Loucy (cell line): ENCODE measurements around the gene CD28.

ENCODE experiments used
- H2AFZ ChIP-seq: fragments of 200-600 bp; sonication (generic); 2 replicates; pipeline ENCODE4 v1.6.0; 2016; ENCODE audit warnings: antibody characterized with exemption, mild to moderate bottlenecking, low read length, moderate library complexity
- H3F3A ChIP-seq: fragments of 200-600 bp; 2 replicates; pipeline ENCODE4 v1.6.0; 2016; ENCODE audit warnings: antibody characterized with exemption, low read depth, mild to moderate bottlenecking
- H3K27me3 ChIP-seq: fragments of 200-600 bp; sonication (generic); 2 replicates; pipeline ENCODE4 v1.6.1; 2014; ENCODE audit warnings: low read length, mild to moderate bottlenecking; ENCODE audit not compliant: insufficient read depth, poor library complexity, severe bottlenecking
- H3K36me3 ChIP-seq: fragments of 200-600 bp; sonication (generic); 2 replicates; pipeline ENCODE4 v1.6.1; 2016; ENCODE audit warnings: low read length; ENCODE audit not compliant: insufficient read depth
- H3K4me1 ChIP-seq: fragments of 200-600 bp; sonication (generic); 2 replicates; pipeline ENCODE4 v1.5.1; 2014; ENCODE audit warnings: low read length, mild to moderate bottlenecking; ENCODE audit not compliant: insufficient read depth, poor library complexity, severe bottlenecking
- H3K4me2 ChIP-seq: fragments of 200-600 bp; sonication (generic); 2 replicates; pipeline ENCODE4 v1.6.0; 2014; ENCODE audit warnings: antibody characterized with exemption, low read length, low read depth, mild to moderate bottlenecking; ENCODE audit not compliant: poor library complexity, severe bottlenecking
- H3K4me3 ChIP-seq: fragments of 200-600 bp; sonication (generic); 2 replicates; pipeline ENCODE4 v1.5.1; 2014; ENCODE audit warnings: low read length, mild to moderate bottlenecking, mixed read lengths; ENCODE audit not compliant: poor library complexity, severe bottlenecking
- H3K79me2 ChIP-seq: fragments of 200-600 bp; sonication (generic); 2 replicates; pipeline ENCODE4 v1.6.1; 2014; ENCODE audit warnings: low read length; ENCODE audit not compliant: insufficient read depth
- H3K9ac ChIP-seq: fragments of 200-600 bp; sonication (generic); 2 replicates; pipeline ENCODE4 v1.6.0; 2014; ENCODE audit warnings: mild to moderate bottlenecking, low read depth, low read length, moderate library complexity; ENCODE audit not compliant: poor library complexity, severe bottlenecking
- H3K9me2 ChIP-seq: fragments of 200-600 bp; sonication (generic); replicated peaks from 2 replicates; pipeline ENCODE4 v1.6.1; 2016; ENCODE audit warnings: low read depth, low read length, mixed read lengths
- H3K9me3 ChIP-seq: fragments of 200-600 bp; sonication (generic); 2 replicates; pipeline ENCODE4 v1.6.1; 2014; ENCODE audit warnings: mild to moderate bottlenecking, antibody characterized with exemption, low read length, low read depth; ENCODE audit not compliant: insufficient read depth
- H4K20me1 ChIP-seq: fragments of 200-600 bp; sonication (generic); 2 replicates; pipeline ENCODE4 v1.6.0; 2014; ENCODE audit warnings: antibody characterized with exemption, low read length, mild to moderate bottlenecking; ENCODE audit not compliant: insufficient read depth, poor library complexity, severe bottlenecking
- EZH2phosphoT487 ChIP-seq: fragments of 200-600 bp; IDR thresholded peaks from 2 replicates; pipeline ENCODE4 v1.6.1; 2018; ENCODE audit warnings: antibody characterized with exemption, mild to moderate bottlenecking, moderate library complexity, borderline replicate concordance
- TF ChIP-seq, protein P1 (sequence below): fragments of 200-600 bp; sonication (generic); conservative IDR thresholded peaks from 2 replicates; pipeline ENCODE4 v1.5.1; 2014; ENCODE audit warnings: mild to moderate bottlenecking, antibody characterized with exemption, low read length

CD28 gene

DNA sequence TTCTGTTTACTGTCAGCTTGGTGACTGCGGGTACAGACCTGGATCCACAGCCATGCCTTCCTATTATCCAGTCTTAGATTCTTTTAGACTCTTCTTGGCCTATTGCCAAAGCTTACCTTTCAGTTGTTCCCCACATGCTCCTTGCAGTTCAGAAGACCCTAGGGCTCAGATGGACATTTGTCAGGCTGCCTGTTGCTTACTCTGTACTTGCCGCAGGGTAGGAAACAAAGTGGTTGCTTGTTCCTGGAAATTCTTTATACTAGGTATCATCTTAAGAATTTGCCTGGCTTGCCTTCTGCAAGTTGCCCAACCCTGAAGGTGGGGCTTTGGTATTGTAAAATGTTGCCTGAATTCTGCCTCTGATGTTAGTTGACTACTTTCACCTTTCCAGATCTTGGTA, 24.4 kb downstream of the CD28 start:
- TF ChIP-seq, protein P1, sequence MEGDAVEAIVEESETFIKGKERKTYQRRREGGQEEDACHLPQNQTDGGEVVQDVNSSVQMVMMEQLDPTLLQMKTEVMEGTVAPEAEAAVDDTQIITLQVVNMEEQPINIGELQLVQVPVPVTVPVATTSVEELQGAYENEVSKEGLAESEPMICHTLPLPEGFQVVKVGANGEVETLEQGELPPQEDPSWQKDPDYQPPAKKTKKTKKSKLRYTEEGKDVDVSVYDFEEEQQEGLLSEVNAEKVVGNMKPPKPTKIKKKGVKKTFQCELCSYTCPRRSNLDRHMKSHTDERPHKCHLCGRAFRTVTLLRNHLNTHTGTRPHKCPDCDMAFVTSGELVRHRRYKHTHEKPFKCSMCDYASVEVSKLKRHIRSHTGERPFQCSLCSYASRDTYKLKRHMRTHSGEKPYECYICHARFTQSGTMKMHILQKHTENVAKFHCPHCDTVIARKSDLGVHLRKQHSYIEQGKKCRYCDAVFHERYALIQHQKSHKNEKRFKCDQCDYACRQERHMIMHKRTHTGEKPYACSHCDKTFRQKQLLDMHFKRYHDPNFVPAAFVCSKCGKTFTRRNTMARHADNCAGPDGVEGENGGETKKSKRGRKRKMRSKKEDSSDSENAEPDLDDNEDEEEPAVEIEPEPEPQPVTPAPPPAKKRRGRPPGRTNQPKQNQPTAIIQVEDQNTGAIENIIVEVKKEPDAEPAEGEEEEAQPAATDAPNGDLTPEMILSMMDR, result no peak
- no peak for TF ChIP-seq EZH2phosphoT487
- no peak overlapping the region for H3K4me3 ChIP-seq
- no peaks in the 10 kb centered on the region; the same call in 1 of the 2 replicates for H3K9me2 ChIP-seq
- H4K20me1 ChIP-seq, result no peaks in the 10 kb centered on the region
- no peaks in the 10 kb centered on the region for H3K9me3 ChIP-seq
- no peak overlapping the region for H3K4me2 ChIP-seq
- H3K36me3 ChIP-seq, result 0 out of 2 replicates have a peak, but pooled peaks cover 8% of the 10 kb centered on the region
- no peaks in the 10 kb centered on the region for H3K27me3 ChIP-seq
- H3K79me2 ChIP-seq, result no peaks in the 10 kb centered on the region
- no peak overlapping the region for H2AFZ ChIP-seq
- peaks cover 23% of the 10 kb centered on the region for H3K4me1 ChIP-seq
- no peaks in the 10 kb centered on the region for H3F3A ChIP-seq
- H3K9ac ChIP-seq, result no peak overlapping the region

DNA sequence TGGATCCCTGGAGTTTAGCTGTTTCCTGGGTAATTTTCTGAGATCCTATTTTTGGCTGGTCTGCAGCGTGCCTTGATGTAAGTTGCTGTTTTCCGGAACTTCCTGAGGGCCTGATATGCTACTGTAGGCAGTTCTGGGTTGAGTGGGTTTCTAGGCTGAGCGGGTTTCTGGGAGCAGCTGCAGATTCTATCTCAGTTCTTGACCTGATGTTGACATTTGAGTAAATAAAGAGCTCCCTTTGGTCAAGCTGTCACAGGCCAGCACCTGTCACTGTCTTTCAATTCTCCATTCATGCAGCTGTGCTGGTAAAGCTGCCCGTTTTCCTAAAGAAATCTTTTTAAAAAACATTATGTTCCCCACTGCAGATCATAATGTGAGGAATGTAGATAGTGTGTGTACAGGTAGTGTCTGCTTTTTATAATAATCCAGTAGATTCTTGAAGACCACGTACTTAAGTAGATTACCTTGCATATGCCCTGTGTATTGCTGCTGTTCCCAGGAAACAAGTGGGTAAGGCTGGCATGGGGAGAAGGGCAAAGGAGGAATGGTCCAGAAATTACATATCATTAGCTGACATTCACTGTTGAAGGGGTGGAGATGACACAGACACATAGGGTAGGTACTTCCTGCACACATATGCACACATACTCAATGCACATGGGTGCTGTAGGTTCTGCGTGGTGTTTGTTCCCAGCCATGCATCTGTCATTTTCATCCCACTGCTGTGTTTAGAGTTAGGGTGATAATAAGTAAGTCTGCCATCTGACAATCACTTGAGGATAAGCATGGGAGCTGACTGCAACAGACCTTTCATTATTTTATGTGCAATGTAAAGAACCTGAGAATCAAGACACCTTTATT, 25.9 kb downstream of the CD28 start:
- no peak overlapping the region for H3K4me2 ChIP-seq
- TF ChIP-seq, protein P1, result no peak
- TF ChIP-seq EZH2phosphoT487, result no peak
- 0 out of 2 replicates have a peak, but pooled peaks cover 8% of the 10 kb centered on the region for H3K36me3 ChIP-seq

DNA sequence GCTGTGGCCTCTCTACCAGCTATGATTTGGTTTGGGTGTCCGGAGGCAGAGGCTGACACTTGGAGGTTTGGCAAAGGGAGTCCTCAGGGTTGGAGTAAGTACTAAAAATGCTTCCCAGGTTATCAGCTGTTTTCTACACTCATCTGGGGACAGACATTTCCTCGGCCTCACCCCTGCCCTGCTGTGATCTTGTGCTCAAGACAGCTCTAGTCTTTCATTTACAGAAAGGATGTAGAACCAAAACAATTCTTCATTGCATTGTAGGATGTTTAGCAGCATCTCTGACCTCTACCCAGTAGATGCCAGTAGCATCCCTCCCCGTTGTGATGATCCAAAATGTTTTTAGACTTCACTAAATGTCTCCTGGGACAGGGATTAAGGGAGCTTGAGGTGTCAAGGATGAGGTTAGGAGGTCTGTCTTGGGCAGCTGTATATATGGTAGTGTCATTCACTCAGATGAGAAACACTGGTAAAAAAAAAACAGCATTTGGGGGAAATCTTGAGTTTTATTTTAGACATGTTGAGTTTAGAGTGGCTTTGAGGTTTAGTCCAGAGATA, 26.6 kb downstream of the CD28 start:
- H3K9ac ChIP-seq, result no peak overlapping the region
- no peaks in the 10 kb centered on the region for H3K9me3 ChIP-seq
- H3K4me2 ChIP-seq, result no peak overlapping the region
- no peaks in the 10 kb centered on the region for H3F3A ChIP-seq
- no peaks in the 10 kb centered on the region for H3K79me2 ChIP-seq
- no peak overlapping the region for H3K4me3 ChIP-seq
- no peak overlapping the region for H2AFZ ChIP-seq
- no peaks in the 10 kb centered on the region; the same call in 1 of the 2 replicates for H3K9me2 ChIP-seq
- TF ChIP-seq EZH2phosphoT487, result no peak
- TF ChIP-seq, protein P1, result no peak
- 0 out of 2 replicates have a peak, but pooled peaks cover 8% of the 10 kb centered on the region for H3K36me3 ChIP-seq
- peaks cover 23% of the 10 kb centered on the region for H3K4me1 ChIP-seq
- no peaks in the 10 kb centered on the region for H4K20me1 ChIP-seq
- H3K27me3 ChIP-seq, result no peaks in the 10 kb centered on the region

More for the DNA sequence above, 25.9 kb downstream of the CD28 start:
- H3K4me1 ChIP-seq, result peaks cover 23% of the 10 kb centered on the region
- no peaks in the 10 kb centered on the region; the same call in 1 of the 2 replicates for H3K9me2 ChIP-seq
- H4K20me1 ChIP-seq, result no peaks in the 10 kb centered on the region
- no peaks in the 10 kb centered on the region for H3K9me3 ChIP-seq
- H3K9ac ChIP-seq, result no peak overlapping the region
- no peaks in the 10 kb centered on the region for H3K27me3 ChIP-seq
- H3K4me3 ChIP-seq, result no peak overlapping the region
- H3K79me2 ChIP-seq, result no peaks in the 10 kb centered on the region
- no peaks in the 10 kb centered on the region for H3F3A ChIP-seq
- H2AFZ ChIP-seq, result no peak overlapping the region
